GM11168 (cell line): Measurements from ENCODE around the gene ZNF529.
"Not testable (repeated sequence)": the region's sequence is repeated elsewhere in the genome, so short reads cannot be mapped to it uniquely, and the experiment has no call there.

ENCODE experiments used
- in situ Hi-C: fragments of 300-500 bp; cut with MboI; formaldehyde crosslinking; loops from one replicate; pipeline ENCODE4 v1.12.0; 2022; ENCODE audit warnings: low sequenced_read_pairs; ENCODE audit not compliant: unreplicated experiment

ZNF529 gene

DNA sequence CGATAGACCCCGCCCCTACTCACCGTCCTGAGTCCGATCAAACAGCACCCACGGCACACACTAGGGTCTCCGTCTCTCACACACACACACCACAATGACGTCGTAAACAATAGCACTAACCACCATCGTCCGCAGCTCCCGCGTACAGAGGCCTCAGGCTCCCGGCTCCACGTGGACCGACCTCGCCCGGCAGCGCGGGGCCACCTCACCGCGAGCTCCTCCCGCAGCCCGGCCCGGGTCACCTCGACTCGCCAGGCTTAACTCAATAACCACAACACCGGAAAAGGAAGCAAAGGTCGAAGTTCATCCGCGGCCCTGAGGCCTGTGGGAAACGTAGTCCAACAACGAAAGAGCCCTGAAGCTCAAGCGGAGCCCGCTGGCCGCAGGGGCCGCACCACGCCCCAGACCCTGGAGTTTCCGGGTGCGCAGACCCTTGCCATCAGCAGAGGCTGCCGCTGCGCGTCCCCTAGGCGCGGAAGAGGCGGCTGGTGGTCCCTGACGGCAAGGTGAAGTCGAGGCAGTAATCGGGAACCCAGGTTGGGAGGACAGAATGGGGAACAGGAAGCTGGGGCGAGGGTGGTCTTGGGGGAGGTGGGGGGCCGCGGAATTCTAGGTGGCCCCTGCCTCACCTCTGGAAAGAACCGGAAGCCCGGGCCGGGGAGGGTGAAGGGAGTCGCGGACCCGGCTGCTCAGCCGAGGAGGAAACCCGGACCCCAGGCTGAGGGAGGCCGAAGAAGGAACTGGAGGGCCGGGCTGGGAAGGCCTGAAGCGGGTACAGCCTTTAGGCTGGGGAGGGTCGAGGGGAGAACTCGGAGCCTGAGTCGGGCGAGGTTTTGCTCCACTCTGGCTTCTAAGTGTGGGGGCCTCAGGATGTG, at the start of gene ZNF529:
Gene ZNF529, minus strand, starts transcription at position 273 of the 875 bp plus-strand sequence. CDS start 946 bp downstream, outside the sequence.
- in situ Hi-C loops, result no loop called here

DNA sequence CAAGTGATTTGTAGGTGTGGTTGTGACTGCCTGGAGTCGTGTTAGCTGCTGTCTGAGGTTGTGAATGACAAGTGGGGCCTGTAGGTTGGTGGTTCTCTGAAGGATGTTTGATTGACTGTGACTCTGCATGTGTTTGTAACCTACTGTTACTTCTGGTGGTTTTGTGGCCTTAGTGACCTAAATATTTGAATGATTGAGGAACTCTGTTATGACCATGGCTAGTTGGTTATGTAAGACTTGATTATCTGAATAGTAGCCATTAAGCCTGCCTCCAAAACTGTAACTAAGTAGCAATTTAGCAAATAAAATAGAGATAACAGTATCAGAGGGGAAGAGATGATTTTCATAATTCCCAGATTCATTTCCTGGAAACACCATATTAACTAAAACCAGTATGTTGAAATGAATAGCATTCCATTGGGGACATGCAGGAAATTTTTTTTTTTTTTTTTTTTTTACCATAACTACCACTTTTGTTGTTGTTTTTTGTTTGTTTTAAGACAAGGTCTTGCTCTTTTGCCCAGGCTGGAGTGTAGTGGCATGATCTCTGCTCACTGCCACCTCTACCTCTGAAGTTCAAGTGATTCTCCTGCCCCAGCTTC, 32.9 kb upstream of the ZNF529 start:
- in situ Hi-C loops, result no loop called here

GRCh38 chr19:36605101-36605876, 32.2 kb upstream of the ZNF529 start, which contains the start of gene ZNF382:
ZNF382 (plus strand) TSS chr19:36605313; CDS start chr19:36609915, 4,602 bp downstream.
- in situ Hi-C loops, result no loop called here

DNA sequence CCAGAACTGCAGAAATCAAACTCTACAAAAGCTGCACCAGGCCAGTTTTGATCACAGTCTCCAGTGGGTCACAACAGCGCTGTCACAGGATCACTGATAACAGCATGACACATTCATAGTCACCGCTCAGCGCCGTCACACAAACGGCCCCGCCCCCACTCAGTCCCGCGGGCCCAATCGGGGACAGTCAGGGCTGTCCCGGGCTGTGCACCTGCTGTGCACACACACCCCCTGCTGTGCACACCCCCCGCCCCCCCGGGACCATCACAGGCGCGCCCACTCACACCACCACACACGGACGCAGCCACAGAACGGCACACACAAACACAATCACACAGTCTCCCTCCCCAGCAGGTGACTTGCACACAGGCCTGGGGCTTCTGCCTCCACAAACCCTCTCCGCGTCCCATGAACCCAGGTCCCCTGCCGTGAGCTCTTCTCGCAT, 31.6 kb upstream of the ZNF529 start:
- in situ Hi-C loops, result no loop called here

DNA sequence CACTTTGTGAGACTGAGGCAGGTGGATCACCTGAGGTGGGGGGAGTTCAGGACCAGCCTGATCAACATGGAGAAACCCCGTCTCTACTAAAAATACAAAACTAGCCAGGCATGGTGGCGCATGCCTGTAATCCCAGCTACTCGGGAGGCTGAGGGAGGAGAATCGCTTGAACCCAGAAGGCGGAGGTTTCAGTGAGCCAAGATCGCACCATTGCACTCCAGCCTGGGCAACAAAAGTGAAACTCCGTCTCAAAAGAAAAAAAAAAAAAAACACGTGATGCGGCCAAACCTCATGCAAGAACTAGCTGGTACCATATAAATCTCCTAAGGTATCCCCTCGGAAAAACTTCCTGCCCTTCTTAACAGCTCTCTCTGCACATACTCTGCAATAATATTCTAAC, 29.6 kb upstream of the ZNF529 start:
- in situ Hi-C loops, result not testable (repeated sequence)

GRCh38 chr19:36579255-36579654, 6.2 kb upstream of the ZNF529 start:
- in situ Hi-C loops, result no loop called here

DNA sequence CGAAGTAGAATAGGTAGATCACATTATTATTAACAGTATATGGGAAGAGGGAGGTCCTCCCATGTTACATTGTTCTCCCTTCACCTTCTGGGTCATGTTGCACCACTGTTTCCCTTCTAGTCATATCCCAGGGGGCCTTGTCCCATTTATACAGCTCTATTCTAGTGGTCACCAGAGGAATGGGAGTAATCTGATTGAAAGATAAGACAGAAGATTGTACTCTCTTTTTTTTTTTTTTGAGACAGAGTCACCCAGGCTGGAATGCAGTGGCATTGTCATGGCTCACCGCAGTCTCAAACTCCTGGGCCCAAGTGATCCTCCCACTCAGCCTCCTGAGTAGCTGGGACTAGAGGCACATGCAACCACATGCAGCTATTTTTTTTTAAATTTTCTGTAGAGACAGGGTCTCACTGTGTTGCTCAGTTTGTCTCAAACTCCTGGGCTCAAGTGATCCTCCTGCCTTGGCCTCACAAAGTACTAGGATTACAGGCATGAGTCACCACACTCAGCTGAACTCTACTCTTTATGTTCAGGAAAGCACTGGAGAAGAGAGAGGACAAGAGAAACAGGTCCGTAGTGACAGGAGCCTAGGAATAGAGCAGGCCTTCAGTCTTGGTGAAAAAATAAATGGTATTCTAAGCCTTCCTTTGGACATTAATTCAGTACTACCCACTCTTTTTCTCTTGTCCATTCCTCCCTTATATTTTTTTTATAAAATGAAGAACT, 4.3 kb upstream of the ZNF529 start:
- in situ Hi-C loops, result no loop called here

GRCh38 chr19:36574741-36575140, 1.6 kb upstream of the ZNF529 start:
- in situ Hi-C loops, result no loop called here

DNA sequence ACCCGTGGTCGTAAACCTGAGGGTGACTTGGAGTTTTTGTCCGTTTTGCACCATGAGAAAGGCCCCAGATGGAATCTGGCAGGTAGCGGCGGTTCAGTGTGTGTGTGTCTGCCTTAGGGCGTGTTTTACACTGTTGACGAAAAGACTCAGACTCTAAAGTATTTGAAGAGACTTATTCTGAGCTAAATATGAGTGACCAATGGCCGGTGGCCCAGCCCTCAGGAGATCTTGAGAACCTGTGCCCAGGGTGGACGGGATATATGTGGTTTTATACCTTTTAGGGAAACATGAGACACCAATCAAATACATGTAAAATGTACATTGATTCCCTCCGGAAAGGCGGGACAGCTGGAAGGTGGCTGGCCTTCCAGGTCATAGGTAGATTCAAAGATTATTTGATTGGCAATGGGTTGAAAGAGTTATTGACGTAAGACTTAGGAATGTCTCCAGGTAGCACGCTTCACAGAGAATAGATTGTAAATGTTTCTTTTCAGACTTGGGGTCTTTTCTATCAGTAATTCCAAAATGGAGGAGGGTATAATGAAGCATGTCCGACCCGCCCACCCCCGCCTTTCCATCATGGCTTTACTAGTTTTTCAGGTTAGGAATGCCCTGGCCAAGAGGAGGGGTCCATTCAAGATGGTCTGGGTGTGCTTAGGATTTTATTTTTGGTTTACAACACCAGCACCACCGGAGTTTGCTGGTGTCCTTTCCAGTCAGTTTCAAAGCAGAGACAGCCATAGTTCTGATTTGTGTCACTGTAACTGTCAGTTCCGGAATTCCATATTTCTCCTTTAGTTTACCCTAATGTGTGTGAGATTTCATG, 1.0 kb upstream of the ZNF529 start:
- in situ Hi-C loops, result no loop called here

DNA sequence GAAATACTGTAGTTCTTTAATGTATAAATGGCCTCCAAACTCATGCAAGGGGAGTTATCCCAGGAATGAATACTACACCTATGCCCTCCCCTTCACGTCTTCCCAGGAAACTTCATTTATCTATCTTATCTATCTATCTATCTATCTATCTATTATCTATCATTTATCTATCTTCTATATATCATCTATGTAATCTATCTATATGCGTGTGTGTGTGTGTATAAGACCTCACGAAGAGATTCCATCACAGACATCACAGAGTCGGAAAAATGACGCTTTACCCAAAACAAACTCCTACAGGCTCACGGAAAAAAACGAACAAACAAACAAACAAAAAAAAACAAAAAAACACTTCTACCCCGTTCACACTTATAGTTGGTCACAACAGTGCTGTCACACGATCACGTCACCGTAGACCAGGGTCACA, 486 bp downstream of the ZNF529 start:
- in situ Hi-C loops, result no loop called here

DNA sequence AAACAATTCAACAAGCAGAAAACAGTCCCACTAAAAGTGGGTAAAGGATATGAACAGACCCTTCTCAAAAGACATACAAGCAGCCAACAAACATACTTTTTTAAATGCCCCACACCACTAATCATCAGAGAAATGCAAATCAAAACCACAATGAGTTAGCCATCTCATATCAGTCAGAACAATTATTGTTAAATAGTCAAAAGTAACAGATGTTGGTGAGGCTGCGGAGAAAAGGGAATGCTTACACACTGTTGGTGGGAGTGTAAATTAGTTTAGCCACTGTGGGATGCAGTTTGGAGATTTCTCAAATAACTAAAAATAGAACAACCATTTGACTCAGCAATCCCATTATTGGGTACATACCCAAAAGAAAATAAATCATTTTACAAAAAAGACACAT, 8.7 kb downstream of the ZNF529 start:
- in situ Hi-C loops, result no loop called here

DNA sequence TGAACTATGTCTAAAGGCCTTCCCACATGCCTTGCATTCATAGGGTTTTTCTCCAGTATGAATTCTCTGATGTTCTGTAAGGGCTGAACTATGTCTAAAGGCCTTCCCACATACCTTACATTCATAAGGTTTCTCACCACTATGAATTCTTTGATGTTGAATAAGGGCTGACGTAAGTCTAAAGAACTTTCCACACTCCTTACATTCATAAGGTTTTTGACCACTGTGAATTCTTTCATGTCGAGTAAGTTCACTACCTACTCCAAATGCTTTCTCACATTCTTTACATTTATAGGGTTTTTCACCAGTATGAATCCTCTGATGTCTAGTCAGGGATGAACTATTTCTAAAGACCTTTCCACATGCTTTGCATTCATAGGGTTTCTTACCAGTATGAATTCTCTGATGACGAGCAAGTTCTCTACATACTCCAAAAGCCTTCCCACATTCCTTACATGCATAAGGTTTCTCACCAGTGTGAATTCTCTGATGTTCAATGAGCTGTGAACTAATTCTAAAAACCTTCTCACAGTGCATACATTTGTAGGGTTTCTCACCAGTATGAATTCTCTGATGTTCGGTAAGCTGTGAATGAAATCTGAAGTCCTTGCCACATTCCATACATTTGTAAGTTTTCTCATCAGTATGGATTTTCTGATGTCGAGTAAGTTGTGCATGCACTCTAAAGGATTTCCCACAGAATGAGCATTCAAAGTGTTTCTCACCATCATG, 25.9 kb downstream of the ZNF529 start:
- in situ Hi-C loops, result no loop called here

GRCh38 chr19:36528921-36529518, 44.1 kb downstream of the ZNF529 start:
- in situ Hi-C loops, result no loop called here

DNA sequence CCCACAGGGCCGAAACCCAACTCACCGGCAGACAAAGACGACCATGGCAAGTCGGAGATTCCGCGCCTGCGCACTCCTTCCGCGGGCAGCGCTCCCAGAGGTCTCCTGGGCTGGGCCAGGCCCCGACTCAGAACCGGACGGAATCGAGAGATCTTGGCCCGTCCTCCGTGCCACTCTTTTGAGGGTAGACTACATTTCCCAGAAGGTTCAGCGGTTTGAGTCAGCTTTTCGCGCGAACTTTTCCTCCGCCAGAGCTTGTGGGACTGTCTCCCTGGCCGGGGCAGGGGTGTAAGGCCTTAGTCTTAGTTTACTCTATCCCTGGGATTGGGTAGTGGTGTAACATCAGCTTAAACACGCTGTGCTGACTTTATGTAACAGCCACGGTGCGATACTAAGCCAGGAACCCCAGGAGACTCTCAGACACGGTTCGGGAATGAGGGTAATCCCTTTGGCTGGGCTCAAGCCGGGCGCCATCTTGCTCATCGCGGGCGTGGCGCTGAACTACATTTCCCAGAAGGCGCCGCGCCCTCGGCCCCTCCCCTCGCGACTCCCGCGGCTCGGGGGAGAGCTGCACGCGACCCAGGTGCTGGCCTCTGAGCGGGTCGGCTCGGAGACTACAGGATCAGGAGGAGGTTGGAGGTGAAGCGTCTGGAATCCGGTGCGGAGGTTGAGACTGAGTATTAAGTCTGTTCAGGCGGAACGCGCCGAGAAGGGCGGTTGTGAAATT, 44.7 kb downstream of the ZNF529 start, which contains the start of gene ZNF260:
Gene ZNF260, minus strand, starts transcription at position 78 of the 727 bp plus-strand sequence. CDS start 13,033 bp downstream, outside the sequence.
- in situ Hi-C loops, result no loop called here

GRCh38 chr19:36527873-36528193, 45.3 kb downstream of the ZNF529 start:
- in situ Hi-C loops, result no loop called here

GRCh38 chr19:36527341-36527740, 45.8 kb downstream of the ZNF529 start:
- in situ Hi-C loops, result no loop called here

- in situ Hi-C loops, result no loop called here
Observed at GRCh38 chr19:36526581-36526980, 46.5 kb downstream of the ZNF529 start.

- in situ Hi-C loops, result no loop called here
Observed at GRCh38 chr19:36524617-36525016, 48.5 kb downstream of the ZNF529 start.
